Smooth muscle cell (in vitro differentiated cells): ENCODE data around the gene MELTF. TPM values are rescaled to one million over a fixed set of nuclear protein-coding genes. Genes with fewer than 3 reads are reported as not detected.

Source experiments
- DNase-seq: peaks from one replicate; lab custom pipeline; 2025; ENCODE audit not compliant: unreplicated experiment; lab: John Stamatoyannopoulos, UW
- H2AFZ ChIP-seq: fragments of 200-600 bp; sonication (generic); 2 replicates; pipeline ENCODE4 v1.6.0; 2016; ENCODE audit warnings: antibody characterized with exemption, low read depth, mild to moderate bottlenecking
- H3F3A ChIP-seq: fragments of 200-600 bp; sonication (generic); 2 replicates; pipeline ENCODE4 v1.6.0; 2017; ENCODE audit warnings: antibody characterized with exemption, low read depth
- H3K27ac ChIP-seq: fragments of 200-600 bp; sonication (generic); 2 replicates; pipeline ENCODE4 v1.5.1; 2016; ENCODE audit warnings: low read depth, mild to moderate bottlenecking
- H3K27me3 ChIP-seq: fragments of 200-600 bp; sonication (generic); 2 replicates; pipeline ENCODE4 v1.6.1; 2016; ENCODE audit warnings: low read depth, mild to moderate bottlenecking
- H3K36me3 ChIP-seq: fragments of 200-600 bp; sonication (generic); 2 replicates; pipeline ENCODE4 v1.5.1; 2016; ENCODE audit warnings: low read depth
- H3K4me1 ChIP-seq: fragments of 200-600 bp; sonication (generic); 2 replicates; pipeline ENCODE4 v1.5.1; 2016; ENCODE audit warnings: low read depth
- H3K4me2 ChIP-seq: fragments of 200-600 bp; sonication (generic); 2 replicates; pipeline ENCODE4 v1.6.0; 2016; ENCODE audit warnings: mild to moderate bottlenecking
- H3K4me3 ChIP-seq: fragments of 200-600 bp; sonication (generic); 2 replicates; pipeline ENCODE4 v1.5.1; 2016; ENCODE audit warnings: mild to moderate bottlenecking
- H3K79me2 ChIP-seq: fragments of 200-600 bp; sonication (generic); 2 replicates; pipeline ENCODE4 v1.6.0; 2016; ENCODE audit warnings: low read depth, mild to moderate bottlenecking
- H3K9ac ChIP-seq: fragments of 200-600 bp; sonication (generic); 2 replicates; pipeline ENCODE4 v1.6.0; 2016; ENCODE audit warnings: low read depth
- H3K9me3 ChIP-seq: fragments of 200-600 bp; sonication (generic); replicated peaks from 2 replicates; pipeline ENCODE4 v1.5.1; 2016; ENCODE audit warnings: low read depth
- H4K20me1 ChIP-seq: fragments of 200-600 bp; sonication (generic); 2 replicates; pipeline ENCODE4 v1.6.0; 2016; ENCODE audit warnings: low read depth
- WGBS: methylation state at CpG from one replicate; pipeline ENCODE4 v1.1.7; 2016; ENCODE audit warnings: low lambda C conversion rate; 5-methylcytosine and 5-hydroxymethylcytosine counted together
- polyA plus RNA-seq: library from polyadenylated mRNA; unstranded; fragments of >200 nt; fragmentation: Nextera tagmentation; extraction: Ambion mirVana; gene quantifications from 2 replicates; pipeline ENCODE4 v1.2.1, GENCODE V29; 2016
- total RNA-seq: library from RNA; depleted of rRNA; stranded (reverse); fragments of >200 nt; gene quantifications from 2 replicates; pipeline ENCODE4 v1.2.3, GENCODE V29; 2014
- TF ChIP-seq, protein P1 (sequence below): fragments of 200-600 bp; sonication (generic); IDR thresholded peaks from 2 replicates; pipeline ENCODE4 v1.5.1; 2017; ENCODE audit warnings: borderline replicate concordance, mild to moderate bottlenecking, antibody characterized with exemption; ENCODE audit not compliant: insufficient read depth, poor library complexity, severe bottlenecking

MELTF gene
- total and polyA plus RNA-seq, 2 experiments from 2014 or later = 3.7 to 8.6 TPM

DNA sequence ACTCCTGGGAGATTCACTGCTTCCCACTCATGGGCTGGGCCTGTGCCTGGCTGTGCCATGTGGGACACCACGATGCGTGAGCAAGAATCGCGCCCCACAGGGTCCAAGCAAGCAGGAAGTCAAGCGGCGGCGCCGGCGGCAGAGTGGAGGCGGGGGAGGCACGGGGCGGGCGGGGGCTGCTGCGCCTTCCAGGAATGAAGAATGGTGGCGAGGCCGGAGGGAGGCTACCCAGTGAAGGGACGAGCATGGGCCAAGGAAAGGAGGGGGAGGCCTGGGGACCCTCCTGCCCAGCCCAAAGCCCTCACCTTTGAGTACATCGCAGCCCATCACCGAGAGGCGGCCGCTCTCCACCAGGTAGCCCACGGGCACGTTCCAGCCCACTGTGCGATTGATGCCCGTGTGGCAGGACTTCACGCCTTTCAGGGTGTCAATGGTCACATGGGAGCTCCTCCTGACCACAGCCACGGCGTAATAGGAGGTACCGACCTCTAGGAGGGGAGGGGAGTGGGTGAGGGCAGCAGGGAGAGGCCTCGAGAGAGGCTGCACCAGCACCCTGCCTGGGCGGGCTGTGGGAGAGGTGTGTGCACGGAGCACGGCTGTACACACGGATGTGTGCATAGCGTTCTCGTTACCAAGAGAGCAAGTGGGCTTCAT lies 5.5 kb downstream of the MELTF start:
- Histone ChIP-seq H3K9ac (no peak overlapping the region), H3K79me2 (no peaks in the 10 kb centered on the region), H3K4me3 (no peak overlapping the region), H3K27ac (no peak overlapping the region), H3K27me3 (no peaks in the 10 kb centered on the region), H3K36me3 (no peaks in the 10 kb centered on the region), H3F3A (no peaks in the 10 kb centered on the region), H3K4me1 (peaks cover 4% of the 10 kb centered on the region), H4K20me1 (no peaks in the 10 kb centered on the region), H3K4me2 (no peak overlapping the region), H2AFZ (no peak overlapping the region), H3K9me3 (no peaks in the 10 kb centered on the region)
- DNase-seq = no peak
- TF ChIP-seq, protein P1, sequence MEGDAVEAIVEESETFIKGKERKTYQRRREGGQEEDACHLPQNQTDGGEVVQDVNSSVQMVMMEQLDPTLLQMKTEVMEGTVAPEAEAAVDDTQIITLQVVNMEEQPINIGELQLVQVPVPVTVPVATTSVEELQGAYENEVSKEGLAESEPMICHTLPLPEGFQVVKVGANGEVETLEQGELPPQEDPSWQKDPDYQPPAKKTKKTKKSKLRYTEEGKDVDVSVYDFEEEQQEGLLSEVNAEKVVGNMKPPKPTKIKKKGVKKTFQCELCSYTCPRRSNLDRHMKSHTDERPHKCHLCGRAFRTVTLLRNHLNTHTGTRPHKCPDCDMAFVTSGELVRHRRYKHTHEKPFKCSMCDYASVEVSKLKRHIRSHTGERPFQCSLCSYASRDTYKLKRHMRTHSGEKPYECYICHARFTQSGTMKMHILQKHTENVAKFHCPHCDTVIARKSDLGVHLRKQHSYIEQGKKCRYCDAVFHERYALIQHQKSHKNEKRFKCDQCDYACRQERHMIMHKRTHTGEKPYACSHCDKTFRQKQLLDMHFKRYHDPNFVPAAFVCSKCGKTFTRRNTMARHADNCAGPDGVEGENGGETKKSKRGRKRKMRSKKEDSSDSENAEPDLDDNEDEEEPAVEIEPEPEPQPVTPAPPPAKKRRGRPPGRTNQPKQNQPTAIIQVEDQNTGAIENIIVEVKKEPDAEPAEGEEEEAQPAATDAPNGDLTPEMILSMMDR = no peak
- WGBS = 91% methylated on average over 32 of the region's 36 CpGs

DNA sequence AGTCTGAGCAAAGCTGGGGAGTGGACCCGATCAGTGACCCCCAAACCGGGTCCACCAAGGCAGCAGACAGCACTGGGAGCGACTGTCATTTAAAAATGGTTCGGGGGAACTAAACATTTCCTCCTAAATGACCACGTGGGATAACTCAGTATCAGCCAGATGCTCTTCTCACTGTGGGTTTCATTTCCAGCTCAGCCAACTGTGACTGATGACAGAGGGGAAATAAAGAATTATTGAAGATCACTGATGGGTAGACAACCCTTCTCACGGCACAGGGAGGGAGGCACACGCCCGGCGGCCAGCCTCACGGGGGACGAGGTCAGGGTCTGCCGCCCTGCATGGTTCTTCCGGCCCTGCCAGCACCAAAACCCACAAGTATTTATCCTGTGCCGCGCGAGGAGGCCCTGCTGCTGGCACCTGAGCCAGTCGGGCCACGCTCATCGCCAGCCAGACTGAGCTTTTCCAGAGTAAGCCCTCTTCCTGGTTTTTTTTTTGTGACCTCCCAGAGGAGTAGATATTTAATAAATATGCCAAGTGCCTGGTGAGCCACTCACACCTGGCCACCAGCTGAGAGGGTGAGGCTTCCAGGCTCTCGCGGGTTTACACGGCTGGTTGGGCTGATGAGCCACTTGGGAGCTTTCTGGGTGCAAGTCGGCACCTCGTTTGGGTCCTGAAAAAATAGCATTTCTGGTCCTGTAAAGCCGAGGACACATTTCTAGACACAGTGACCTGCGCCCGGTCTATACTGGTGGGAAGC lies 6.2 kb downstream of the MELTF start:
- no peak overlapping the region for H3K27ac ChIP-seq
- H4K20me1 ChIP-seq = no peaks in the 10 kb centered on the region
- no peak overlapping the region for H3K9ac ChIP-seq
- H3K9me3 ChIP-seq = no peaks in the 10 kb centered on the region
- H3K36me3 ChIP-seq = no peaks in the 10 kb centered on the region
- no peak overlapping the region for H2AFZ ChIP-seq
- 91% methylated on average over 27 of the region's 27 CpGs for WGBS
- H3F3A ChIP-seq = no peaks in the 10 kb centered on the region
- no peaks in the 10 kb centered on the region for H3K27me3 ChIP-seq
- no peak for DNase-seq
- no peaks in the 10 kb centered on the region for H3K79me2 ChIP-seq
- no peak overlapping the region for H3K4me3 ChIP-seq
- H3K4me2 ChIP-seq = no peak overlapping the region
- TF ChIP-seq, protein P1 = no peak
- peaks cover 4% of the 10 kb centered on the region for H3K4me1 ChIP-seq

DNA sequence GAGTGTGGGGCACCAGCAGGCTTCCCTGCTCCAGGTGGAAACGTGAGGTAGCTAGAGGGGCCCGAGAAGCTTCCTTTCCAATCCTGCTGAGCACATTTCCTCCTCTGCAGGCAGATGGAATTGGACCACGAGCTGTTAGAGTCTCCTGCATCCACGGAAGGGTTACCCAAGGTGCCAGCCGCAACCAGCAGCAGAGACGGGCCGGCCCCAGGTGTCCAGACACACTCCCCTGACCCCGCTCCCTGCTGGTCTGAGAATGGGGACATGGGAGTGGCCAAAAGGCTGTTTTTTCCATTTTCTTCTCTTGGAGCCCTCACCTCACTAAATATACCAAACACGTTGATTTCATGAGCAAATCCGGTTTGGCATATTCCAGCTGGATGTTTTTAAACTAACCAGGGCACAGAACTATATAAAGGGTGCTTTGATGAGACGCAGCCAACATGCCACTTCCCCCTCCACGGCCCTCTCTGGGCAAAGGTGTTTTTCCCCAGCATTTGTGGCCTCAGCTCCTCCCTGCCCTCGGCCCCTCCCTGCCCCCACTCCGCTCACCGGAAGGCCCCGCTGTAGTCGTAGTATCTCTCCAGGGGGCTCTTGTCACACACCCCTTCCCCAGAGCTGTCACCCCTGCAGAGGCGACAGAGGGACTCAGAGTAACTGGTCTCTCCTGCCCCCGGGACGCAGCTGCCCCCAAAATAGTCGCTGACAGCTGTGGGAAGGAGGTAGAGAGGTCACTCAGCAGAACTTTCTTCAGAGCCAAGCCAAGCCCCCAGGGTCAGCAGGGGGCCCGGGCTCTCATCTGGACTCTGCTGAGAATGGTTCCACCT lies 7.0 kb downstream of the MELTF start:
- no peaks in the 10 kb centered on the region for H3K36me3 ChIP-seq
- no peaks in the 10 kb centered on the region for H3F3A ChIP-seq
- H3K4me2 ChIP-seq = no peak overlapping the region
- TF ChIP-seq, protein P1 = no peak
- no peaks in the 10 kb centered on the region for H3K9me3 ChIP-seq
- DNase-seq = no peak
- 66% methylated on average over 22 of the region's 22 CpGs for WGBS
- no peak overlapping the region for H3K9ac ChIP-seq
- no peak overlapping the region for H3K27ac ChIP-seq
- no peak overlapping the region for H3K4me3 ChIP-seq
- H4K20me1 ChIP-seq = no peaks in the 10 kb centered on the region
- no peak overlapping the region for H2AFZ ChIP-seq
- no peaks in the 10 kb centered on the region for H3K27me3 ChIP-seq
- H3K4me1 ChIP-seq = peaks cover 4% of the 10 kb centered on the region
- no peaks in the 10 kb centered on the region for H3K79me2 ChIP-seq
